HG02642 (cell line): Measurements from ENCODE around the gene NOXA1.
"Not testable (repeated sequence)": the region's sequence is repeated elsewhere in the genome, so short reads cannot be mapped to it uniquely, and the experiment has no call there.

Source experiments
- ATAC-seq: cut with Tn5 transposase; IDR thresholded peaks from one replicate; pipeline ENCODE4 v1.9.1; 2021; ENCODE audit warnings: mild to moderate bottlenecking; ENCODE audit not compliant: unreplicated experiment, poor library complexity

The NOXA1 gene

GRCh38 chr9:137461663-137462395, 38.6 kb downstream of the NOXA1 start:
- peak; percentile 53 for ATAC-seq

GRCh38 chr9:137462396-137462985, 39.3 kb downstream of the NOXA1 start:
- no peak for ATAC-seq

GRCh38 chr9:137462986-137463930, 40.1 kb downstream of the NOXA1 start:
- ATAC-seq: no peak

- ATAC-seq: no peak
Observed at GRCh38 chr9:137463931-137464290, 40.7 kb downstream of the NOXA1 start.

- no peak for ATAC-seq
Observed at GRCh38 chr9:137464291-137464999, 41.3 kb downstream of the NOXA1 start.

GRCh38 chr9:137465000-137465719, 42.0 kb downstream of the NOXA1 start:
- ATAC-seq: no peak

- ATAC-seq: no peak
Observed at GRCh38 chr9:137465720-137466388, 42.7 kb downstream of the NOXA1 start.

GRCh38 chr9:137466389-137467085, 43.3 kb downstream of the NOXA1 start:
- ATAC-seq: not testable (repeated sequence)

- ATAC-seq: no peak
Observed at GRCh38 chr9:137467161-137467581, 44.0 kb downstream of the NOXA1 start.

- no peak for ATAC-seq
Observed at GRCh38 chr9:137467896-137468295, 44.7 kb downstream of the NOXA1 start.

GRCh38 chr9:137470785-137471184, 47.6 kb downstream of the NOXA1 start:
- no peak for ATAC-seq

GRCh38 chr9:137474271-137474670, 51.1 kb downstream of the NOXA1 start:
- no peak for ATAC-seq

- no peak for ATAC-seq
Observed at GRCh38 chr9:137475666-137476065, 52.5 kb downstream of the NOXA1 start.

- ATAC-seq: no peak
Observed at GRCh38 chr9:137476856-137477255, 53.7 kb downstream of the NOXA1 start.

- ATAC-seq: no peak
Observed at GRCh38 chr9:137477778-137478612, 54.8 kb downstream of the NOXA1 start.

GRCh38 chr9:137478613-137478961, 55.4 kb downstream of the NOXA1 start:
- no peak for ATAC-seq

- ATAC-seq: no peak
Observed at GRCh38 chr9:137478962-137479861, 56.0 kb downstream of the NOXA1 start.
